Activated B cell treated with CpG ODN at 0.5 μM for 24 hours (primary cell): ENCODE data around the gene NXPH4. TPM values are rescaled to one million over a fixed set of nuclear protein-coding genes. Genes with fewer than 3 reads are reported as not detected.

Source experiments
- ATAC-seq: fragments of 200-7000 bp; cut with Tn5 transposase; one replicate; pipeline ENCODE4 v1.10.0; 2021; ENCODE audit warnings: low read depth, mild to moderate bottlenecking, moderate library complexity
- CTCF ChIA-PET: fragments of 350-600 bp; sonication (Branson Sonifier 250); formaldehyde crosslinking; loops from one replicate; lab custom pipeline; 2021; ENCODE audit warnings: antibody characterized with exemption; lab: Charles Lee
- POLR2A ChIA-PET: fragments of 350-600 bp; sonication (Branson Sonifier 250); formaldehyde crosslinking; loops from one replicate; lab custom pipeline; 2021; ENCODE audit warnings: antibody characterized with exemption; lab: Charles Lee
- DNase-seq: peaks from one replicate; pipeline ENCODE4 v3.0.0; 2022
- H3K27ac Mint-ChIP-seq: one replicate; pipeline ENCODE4 v1.8.0; 2020; ENCODE audit warnings: mixed read lengths
- H3K27me3 Mint-ChIP-seq: one replicate; pipeline ENCODE4 v1.8.0; 2021; ENCODE audit warnings: mixed read lengths
- H3K36me3 Mint-ChIP-seq: one replicate; pipeline ENCODE4 v1.8.0; 2021; ENCODE audit warnings: low read depth, mixed read lengths
- H3K4me1 Mint-ChIP-seq: one replicate; pipeline ENCODE4 v1.8.0; 2021; ENCODE audit warnings: mixed read lengths
- H3K4me3 Mint-ChIP-seq: one replicate; pipeline ENCODE4 v1.8.0; 2020; ENCODE audit warnings: mild to moderate bottlenecking, mixed read lengths
- H3K9me3 Mint-ChIP-seq: one replicate; pipeline ENCODE4 v1.8.0; 2020; ENCODE audit warnings: mixed read lengths
- intact Hi-C: fragments of 100-400 bp; cut with micrococcal nuclease; formaldehyde crosslinking; loops from one replicate; pipeline ENCODE4 v1.15.1; 2024
- total RNA-seq: library from RNA; stranded (reverse); gene quantifications from 2 replicates; pipeline ENCODE4 v1.2.3, GENCODE V29; 2022
- TF ChIP-seq, protein P1 (sequence below): fragments of 200-600 bp; IDR thresholded peaks from one replicate; pipeline ENCODE4 v1.8.0; 2022; ENCODE audit warnings: antibody characterized with exemption, mild to moderate bottlenecking

Gene NXPH4
- total RNA-seq, 1 donor from 2014 or later = 3.4 TPM

GRCh38 chr12:57191410-57191809, 25.2 kb upstream of the NXPH4 start:
- no peak for ATAC-seq
- no peak overlapping the region for H3K4me3 Mint-ChIP-seq

DNA sequence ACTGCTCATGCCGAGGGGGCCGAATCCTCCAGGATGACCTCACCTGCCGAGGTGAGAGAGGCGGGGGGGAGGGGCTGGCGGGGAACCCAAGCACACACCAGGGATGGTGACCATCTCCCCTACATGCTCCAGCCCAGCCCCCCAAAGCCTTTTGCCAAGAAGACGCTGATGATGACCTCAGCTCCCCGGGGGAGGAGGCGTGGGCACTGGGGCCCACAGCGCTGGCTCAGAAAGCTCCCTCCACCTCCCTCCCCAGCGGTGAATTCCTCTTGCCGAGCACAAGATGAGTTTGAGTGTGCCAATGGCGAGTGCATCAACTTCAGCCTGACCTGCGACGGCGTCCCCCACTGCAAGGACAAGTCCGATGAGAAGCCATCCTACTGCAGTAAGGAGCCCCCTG, 23.7 kb upstream of the NXPH4 start:
- H3K27me3 Mint-ChIP-seq = no peaks in the 10 kb centered on the region
- DNase-seq = no peak
- H3K36me3 Mint-ChIP-seq = no peaks in the 10 kb centered on the region
- no peaks in the 10 kb centered on the region for H3K4me1 Mint-ChIP-seq
- ChIA-PET POLR2A (no interaction called here), CTCF (no interaction called here)
- no peak for ATAC-seq
- H3K4me3 Mint-ChIP-seq = no peak overlapping the region
- no peak overlapping the region for H3K27ac Mint-ChIP-seq
- TF ChIP-seq, protein P1, sequence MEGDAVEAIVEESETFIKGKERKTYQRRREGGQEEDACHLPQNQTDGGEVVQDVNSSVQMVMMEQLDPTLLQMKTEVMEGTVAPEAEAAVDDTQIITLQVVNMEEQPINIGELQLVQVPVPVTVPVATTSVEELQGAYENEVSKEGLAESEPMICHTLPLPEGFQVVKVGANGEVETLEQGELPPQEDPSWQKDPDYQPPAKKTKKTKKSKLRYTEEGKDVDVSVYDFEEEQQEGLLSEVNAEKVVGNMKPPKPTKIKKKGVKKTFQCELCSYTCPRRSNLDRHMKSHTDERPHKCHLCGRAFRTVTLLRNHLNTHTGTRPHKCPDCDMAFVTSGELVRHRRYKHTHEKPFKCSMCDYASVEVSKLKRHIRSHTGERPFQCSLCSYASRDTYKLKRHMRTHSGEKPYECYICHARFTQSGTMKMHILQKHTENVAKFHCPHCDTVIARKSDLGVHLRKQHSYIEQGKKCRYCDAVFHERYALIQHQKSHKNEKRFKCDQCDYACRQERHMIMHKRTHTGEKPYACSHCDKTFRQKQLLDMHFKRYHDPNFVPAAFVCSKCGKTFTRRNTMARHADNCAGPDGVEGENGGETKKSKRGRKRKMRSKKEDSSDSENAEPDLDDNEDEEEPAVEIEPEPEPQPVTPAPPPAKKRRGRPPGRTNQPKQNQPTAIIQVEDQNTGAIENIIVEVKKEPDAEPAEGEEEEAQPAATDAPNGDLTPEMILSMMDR = no peak
- H3K9me3 Mint-ChIP-seq = no peaks in the 10 kb centered on the region
- intact Hi-C loops = no loop called here

More at GRCh38 chr12:57191410-57191809, 25.2 kb upstream of the NXPH4 start:
- H3K4me1 Mint-ChIP-seq = no peaks in the 10 kb centered on the region
- ChIA-PET POLR2A (no interaction called here), CTCF (no interaction called here)
- TF ChIP-seq, protein P1 = no peak
- intact Hi-C loops = no loop called here
- H3K27ac Mint-ChIP-seq = no peak overlapping the region
- DNase-seq = no peak
- no peaks in the 10 kb centered on the region for H3K27me3 Mint-ChIP-seq
- no peaks in the 10 kb centered on the region for H3K9me3 Mint-ChIP-seq
- no peaks in the 10 kb centered on the region for H3K36me3 Mint-ChIP-seq

DNA sequence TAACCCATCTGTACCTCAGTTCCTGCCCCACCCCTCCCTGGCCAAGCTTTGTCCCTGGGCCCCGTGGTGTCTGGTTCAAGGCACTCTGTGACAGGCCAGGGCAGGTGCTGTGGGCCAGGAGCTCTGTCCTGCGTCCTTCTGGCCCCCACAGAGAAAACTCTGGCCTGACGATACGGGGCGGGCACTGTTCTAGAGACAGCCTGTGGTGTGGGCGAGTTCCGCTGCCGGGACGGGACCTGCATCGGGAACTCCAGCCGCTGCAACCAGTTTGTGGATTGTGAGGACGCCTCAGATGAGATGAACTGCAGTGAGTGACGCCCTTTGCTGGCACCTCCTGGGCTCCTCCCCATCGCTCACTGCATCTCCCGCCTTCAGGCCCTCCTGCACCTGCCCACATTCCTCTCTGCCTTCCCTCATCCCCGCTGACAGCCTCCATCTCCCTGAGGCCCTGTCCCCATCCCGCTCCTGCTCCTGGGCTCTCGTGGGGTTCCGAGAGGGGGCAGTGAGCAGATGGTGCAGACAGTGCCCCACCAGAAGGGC, 22.8 kb upstream of the NXPH4 start:
- intact Hi-C loops = no loop called here
- POLR2A ChIA-PET = no interaction called here

DNA sequence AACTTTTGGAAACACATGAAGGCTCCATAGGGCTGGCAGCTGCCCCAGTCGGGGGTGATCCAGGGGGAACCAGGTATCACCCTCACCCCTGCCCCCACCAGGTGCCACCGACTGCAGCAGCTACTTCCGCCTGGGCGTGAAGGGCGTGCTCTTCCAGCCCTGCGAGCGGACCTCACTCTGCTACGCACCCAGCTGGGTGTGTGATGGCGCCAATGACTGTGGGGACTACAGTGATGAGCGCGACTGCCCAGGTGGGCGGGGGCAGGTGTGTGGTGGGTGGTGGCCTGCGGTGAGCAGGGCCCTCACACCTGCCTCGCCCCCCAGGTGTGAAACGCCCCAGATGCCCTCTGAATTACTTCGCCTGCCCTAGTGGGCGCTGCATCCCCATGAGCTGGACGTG, 22.3 kb upstream of the NXPH4 start:
- Mint-ChIP-seq H3K27ac (no peak overlapping the region), H3K4me3 (no peak overlapping the region), H3K9me3 (no peaks in the 10 kb centered on the region), H3K4me1 (no peaks in the 10 kb centered on the region), H3K36me3 (no peaks in the 10 kb centered on the region), H3K27me3 (no peaks in the 10 kb centered on the region)
- TF ChIP-seq, protein P1 = no peak
- ATAC-seq (no peak), DNase-seq (no peak)
- ChIA-PET POLR2A (no interaction called here), CTCF (no interaction called here)
- intact Hi-C loops = no loop called here

More for the DNA sequence above, 22.8 kb upstream of the NXPH4 start:
- ATAC-seq (no peak), DNase-seq (no peak)
- Mint-ChIP-seq H3K4me1 (no peaks in the 10 kb centered on the region), H3K27ac (no peak overlapping the region), H3K36me3 (no peaks in the 10 kb centered on the region), H3K4me3 (no peak overlapping the region), H3K27me3 (no peaks in the 10 kb centered on the region), H3K9me3 (no peaks in the 10 kb centered on the region)
- TF ChIP-seq, protein P1 = no peak
- CTCF ChIA-PET = no interaction called here

- CTCF ChIA-PET = no interaction called here
- TF ChIP-seq, protein P1 = no peak
- DNase-seq (no peak), ATAC-seq (no peak)
- H3K27ac Mint-ChIP-seq = no peak overlapping the region
- no peaks in the 10 kb centered on the region for H3K36me3 Mint-ChIP-seq
- no peaks in the 10 kb centered on the region for H3K9me3 Mint-ChIP-seq
- no peaks in the 10 kb centered on the region for H3K27me3 Mint-ChIP-seq
- intact Hi-C loops = no loop called here
- H3K4me3 Mint-ChIP-seq = no peak overlapping the region
- POLR2A ChIA-PET = no interaction called here
- no peaks in the 10 kb centered on the region for H3K4me1 Mint-ChIP-seq
Measured at GRCh38 chr12:57195186-57195585, 21.4 kb upstream of the NXPH4 start.
